Upper lobe of right lung (tissue), 1 donor: ENCODE results near the gene CDCP2. TPM values are rescaled to one million over a fixed set of nuclear protein-coding genes. Genes with fewer than 3 reads are reported as not detected.

Experiments
- ATAC-seq: fragments of 200-7000 bp; cut with Tn5 transposase; one replicate; pipeline ENCODE4 v1.9.1; 2020; ENCODE audit warnings: mild to moderate bottlenecking, moderate library complexity
- DNase-seq: peaks from one replicate; pipeline ENCODE4 v3.0.0-alpha.2; 2020
- H3K27ac ChIP-seq: fragments of 200-600 bp; one replicate; pipeline ENCODE4 v1.8.0; 2022
- H3K27me3 ChIP-seq: fragments of 200-600 bp; one replicate; pipeline ENCODE4 v1.8.0; 2022; ENCODE audit warnings: mild to moderate bottlenecking
- H3K36me3 ChIP-seq: fragments of 200-600 bp; one replicate; pipeline ENCODE4 v1.8.0; 2022
- H3K4me1 ChIP-seq: fragments of 200-600 bp; one replicate; pipeline ENCODE4 v1.8.0; 2022
- H3K4me3 ChIP-seq: fragments of 200-600 bp; one replicate; pipeline ENCODE4 v1.8.0; 2022; ENCODE audit warnings: mild to moderate bottlenecking
- H3K9me3 ChIP-seq: fragments of 200-600 bp; one replicate; pipeline ENCODE4 v1.8.0; 2022
- intact Hi-C: fragments of 100-400 bp; cut with DNase I; formaldehyde crosslinking; loops from one replicate; pipeline ENCODE4 v1.11.0; 2022
- total RNA-seq: library from RNA; stranded (reverse); fragmentation: NEBNext Ultra II Directional; extraction: Animal tissue kit (Norgen Biotek cat#: 25700); gene quantifications from one replicate; pipeline ENCODE4 v1.2.1, GENCODE V29; 2021
- TF ChIP-seq, protein P1 (sequence below): fragments of 200-600 bp; IDR thresholded peaks from one replicate; pipeline ENCODE4 v1.8.0; 2022; ENCODE audit warnings: antibody characterized with exemption
- donor health status: DM: no; HTN: yes; CAD: no; lungs with severe emphysema.

CDCP2 gene
- total RNA-seq, 1 donor from 2014 or later: 0.35 TPM

DNA sequence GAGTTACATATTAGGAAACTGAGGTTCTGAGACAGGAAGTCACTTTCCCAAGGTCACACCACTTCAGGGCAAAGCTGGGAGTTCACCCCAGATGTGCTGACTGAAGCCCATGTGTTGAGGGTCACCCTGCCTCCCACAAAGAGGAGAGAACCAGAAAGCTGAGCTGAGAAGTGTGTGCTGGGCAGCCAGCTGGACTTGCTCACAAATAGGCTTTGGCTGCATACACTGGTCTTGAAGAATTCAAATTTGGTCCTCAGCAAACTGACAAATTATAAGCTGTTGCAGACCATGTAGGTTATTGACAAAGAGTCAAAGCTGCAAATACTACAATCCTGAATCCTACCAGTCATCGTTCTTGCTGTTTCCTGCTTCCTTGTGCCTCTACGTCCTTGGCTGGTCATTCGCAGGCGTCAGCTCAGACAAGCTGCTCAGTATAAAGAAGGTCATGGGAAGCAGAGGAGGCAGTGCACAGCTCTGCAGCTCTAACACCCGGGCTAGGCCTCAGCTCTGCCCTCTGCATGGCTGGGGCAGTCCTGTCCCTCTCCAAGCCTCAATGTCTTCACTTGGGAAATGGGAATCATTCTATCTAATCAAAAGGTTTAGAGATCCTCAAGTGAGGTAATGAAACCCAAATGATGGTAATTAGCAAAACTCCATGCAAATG is 40.0 kb downstream of the CDCP2 start:
- H3K27me3 ChIP-seq: no peaks in the 10 kb centered on the region
- DNase-seq: no peak
- no peak for ATAC-seq
- H3K9me3 ChIP-seq: no peaks in the 10 kb centered on the region
- intact Hi-C loops: no loop called here
- no peaks in the 10 kb centered on the region for H3K36me3 ChIP-seq
- H3K4me1 ChIP-seq: no peaks in the 10 kb centered on the region
- no peak overlapping the region for H3K4me3 ChIP-seq
- TF ChIP-seq, protein P1, sequence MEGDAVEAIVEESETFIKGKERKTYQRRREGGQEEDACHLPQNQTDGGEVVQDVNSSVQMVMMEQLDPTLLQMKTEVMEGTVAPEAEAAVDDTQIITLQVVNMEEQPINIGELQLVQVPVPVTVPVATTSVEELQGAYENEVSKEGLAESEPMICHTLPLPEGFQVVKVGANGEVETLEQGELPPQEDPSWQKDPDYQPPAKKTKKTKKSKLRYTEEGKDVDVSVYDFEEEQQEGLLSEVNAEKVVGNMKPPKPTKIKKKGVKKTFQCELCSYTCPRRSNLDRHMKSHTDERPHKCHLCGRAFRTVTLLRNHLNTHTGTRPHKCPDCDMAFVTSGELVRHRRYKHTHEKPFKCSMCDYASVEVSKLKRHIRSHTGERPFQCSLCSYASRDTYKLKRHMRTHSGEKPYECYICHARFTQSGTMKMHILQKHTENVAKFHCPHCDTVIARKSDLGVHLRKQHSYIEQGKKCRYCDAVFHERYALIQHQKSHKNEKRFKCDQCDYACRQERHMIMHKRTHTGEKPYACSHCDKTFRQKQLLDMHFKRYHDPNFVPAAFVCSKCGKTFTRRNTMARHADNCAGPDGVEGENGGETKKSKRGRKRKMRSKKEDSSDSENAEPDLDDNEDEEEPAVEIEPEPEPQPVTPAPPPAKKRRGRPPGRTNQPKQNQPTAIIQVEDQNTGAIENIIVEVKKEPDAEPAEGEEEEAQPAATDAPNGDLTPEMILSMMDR: no peak
- H3K27ac ChIP-seq: no peak overlapping the region

DNA sequence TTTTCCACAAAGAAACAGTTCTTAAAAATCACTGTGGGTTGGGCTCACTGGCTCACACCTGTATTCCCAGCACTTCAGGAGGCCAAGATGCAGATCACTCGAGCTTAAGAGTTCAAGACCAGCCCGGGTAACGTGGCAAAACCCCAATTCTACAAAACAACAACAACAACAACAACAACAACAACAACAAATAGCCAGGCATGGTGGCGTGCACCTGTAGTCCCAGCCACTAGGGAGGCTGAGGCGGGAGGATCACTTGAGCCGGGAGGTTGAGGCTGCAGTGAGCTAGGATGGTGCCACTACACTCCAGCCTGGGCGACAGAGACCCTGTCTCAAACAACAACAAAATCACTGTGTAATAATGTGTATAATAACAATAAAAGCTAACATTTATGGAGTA is 40.8 kb downstream of the CDCP2 start:
- H3K4me3 ChIP-seq: no peak overlapping the region
- TF ChIP-seq, protein P1: no peak
- H3K9me3 ChIP-seq: no peaks in the 10 kb centered on the region
- DNase-seq: no peak
- intact Hi-C loops: no loop called here
- no peaks in the 10 kb centered on the region for H3K36me3 ChIP-seq
- H3K27ac ChIP-seq: no peak overlapping the region
- no peaks in the 10 kb centered on the region for H3K27me3 ChIP-seq
- no peak for ATAC-seq
- H3K4me1 ChIP-seq: no peaks in the 10 kb centered on the region

DNA sequence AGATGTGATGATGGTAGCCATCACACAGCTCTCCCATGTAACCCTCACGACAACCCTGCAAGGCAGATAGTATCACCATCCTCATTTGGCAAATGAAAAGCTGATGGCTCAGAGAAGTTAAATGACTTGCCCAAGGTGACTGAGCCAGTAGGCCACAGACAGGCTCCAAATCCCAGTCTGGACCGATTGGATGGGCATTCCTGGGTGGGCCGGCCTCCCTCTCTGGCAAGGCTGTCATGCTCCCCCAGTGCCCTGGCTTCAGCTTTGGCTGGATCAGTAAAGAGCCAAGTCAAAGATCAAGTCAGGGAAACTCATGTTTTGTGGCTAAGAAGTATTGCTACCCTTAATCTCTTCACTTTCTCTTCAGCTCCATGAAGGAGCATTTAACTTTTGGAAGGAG is 41.2 kb downstream of the CDCP2 start:
- Histone ChIP-seq H3K27ac (no peak overlapping the region), H3K27me3 (no peaks in the 10 kb centered on the region), H3K36me3 (no peaks in the 10 kb centered on the region), H3K4me1 (no peaks in the 10 kb centered on the region), H3K4me3 (no peak overlapping the region), H3K9me3 (no peaks in the 10 kb centered on the region)
- intact Hi-C loops: no loop called here
- no peak for DNase-seq
- ATAC-seq: no peak
- TF ChIP-seq, protein P1: no peak

DNA sequence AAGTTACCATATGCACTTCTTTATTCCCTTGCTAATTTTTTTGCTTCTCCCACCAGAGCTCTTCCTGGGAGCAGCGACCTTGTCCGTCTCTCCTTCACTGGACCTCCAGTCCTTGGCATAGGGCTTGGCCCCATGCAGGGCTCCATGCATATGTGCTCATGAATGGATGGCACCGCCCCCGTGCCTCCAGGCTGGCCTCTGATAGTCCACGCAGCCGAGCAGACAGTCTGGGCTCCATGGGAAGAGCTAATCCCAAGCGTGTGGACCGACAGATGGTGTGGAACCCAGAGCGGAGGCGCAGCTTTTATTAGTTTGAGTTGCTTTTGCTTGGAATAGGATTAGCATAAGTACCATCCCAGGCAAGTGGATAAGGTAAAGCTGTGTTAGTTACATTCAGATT is 41.8 kb downstream of the CDCP2 start:
- DNase-seq: no peak
- no peak for ATAC-seq
- intact Hi-C loops: no loop called here
- Histone ChIP-seq H3K36me3 (no peaks in the 10 kb centered on the region), H3K27me3 (no peaks in the 10 kb centered on the region), H3K4me3 (no peak overlapping the region), H3K27ac (no peak overlapping the region), H3K4me1 (no peaks in the 10 kb centered on the region), H3K9me3 (no peaks in the 10 kb centered on the region)
- TF ChIP-seq, protein P1: no peak

DNA sequence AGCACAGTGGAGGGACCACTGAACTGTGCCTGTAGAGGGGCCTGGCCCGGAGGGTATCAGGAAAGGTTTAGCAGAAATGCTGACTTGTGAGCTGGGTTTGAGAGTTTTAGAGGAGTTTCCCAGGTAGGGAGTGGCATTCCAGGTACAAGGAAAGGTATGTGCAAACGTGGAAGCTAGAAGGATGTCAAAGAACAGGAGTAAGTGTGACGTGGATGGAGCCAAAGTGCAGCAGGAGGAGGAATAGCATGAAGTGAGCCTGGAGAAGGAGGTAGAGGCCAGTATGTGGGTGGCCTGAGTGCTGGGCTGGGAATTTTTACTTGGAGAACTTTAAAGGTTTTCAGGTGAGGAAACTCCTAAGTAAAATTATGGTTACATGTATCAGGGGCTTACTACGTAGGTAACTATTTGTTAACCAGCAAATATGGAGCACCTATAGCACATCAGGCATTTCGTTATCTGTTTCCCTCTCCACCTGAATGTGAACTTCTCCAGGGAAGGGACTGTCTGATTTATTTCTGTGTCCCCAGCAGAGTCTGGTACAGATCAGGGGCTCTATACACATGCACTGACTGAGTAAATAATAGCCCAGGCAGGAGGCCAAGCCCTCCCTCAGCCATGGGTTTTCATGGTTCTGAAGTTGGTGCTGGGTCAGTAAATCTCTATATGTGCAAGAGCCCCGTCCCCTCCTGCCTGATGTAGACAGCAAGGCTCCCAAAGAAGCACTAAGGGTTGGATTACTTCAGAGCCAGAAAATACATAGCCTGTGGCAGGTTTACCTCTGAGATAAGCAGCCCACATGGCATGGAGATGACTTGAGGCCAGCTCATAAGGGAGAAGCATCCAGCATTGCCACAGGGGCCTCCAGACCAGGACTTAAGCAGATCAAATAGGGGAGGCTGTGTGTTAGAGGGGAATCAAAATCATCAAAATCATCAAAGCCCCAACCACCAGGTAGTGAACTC is 43.4 kb downstream of the CDCP2 start:
- no peaks in the 10 kb centered on the region for H3K27me3 ChIP-seq
- H3K27ac ChIP-seq: no peak overlapping the region
- ATAC-seq: no peak
- intact Hi-C loops: no loop called here
- H3K4me3 ChIP-seq: no peak overlapping the region
- no peak for DNase-seq
- no peaks in the 10 kb centered on the region for H3K36me3 ChIP-seq
- H3K9me3 ChIP-seq: no peaks in the 10 kb centered on the region
- TF ChIP-seq, protein P1: no peak
- no peaks in the 10 kb centered on the region for H3K4me1 ChIP-seq
